ENCODE measurements around the gene SCRN1. TPM values are rescaled to one million over a fixed set of nuclear protein-coding genes. Genes with fewer than 3 reads are reported as not detected.

The SCRN1 gene
- total and polyA plus RNA-seq, 2 experiments from 2014 or later = 47.1 to 73.5 TPM

DNA sequence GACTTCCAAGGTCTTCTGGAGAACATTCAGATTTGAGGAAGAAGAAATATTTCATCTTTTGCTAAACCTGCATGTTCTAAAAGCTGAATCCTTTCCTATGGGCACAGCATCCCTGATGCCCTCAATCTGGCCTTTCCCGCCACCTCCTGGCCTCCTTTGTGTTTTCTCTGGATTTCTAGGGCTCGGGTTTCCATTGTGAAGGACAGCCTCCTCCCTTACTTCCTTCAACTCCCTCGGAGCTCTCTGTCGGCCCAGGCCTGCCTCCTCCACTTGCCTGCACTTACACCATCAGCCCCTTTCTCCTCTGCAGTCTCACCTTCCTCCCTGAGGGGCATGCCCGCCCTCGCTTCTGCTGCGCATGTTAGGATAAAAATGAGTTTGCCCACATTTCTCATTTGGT lies 107.9 kb downstream of the SCRN1 start:
- H3K4me1 ChIP-seq (ENCODE audit: insufficient read depth) = peaks cover 4% of the 10 kb centered on the region
- H3K79me2 ChIP-seq = no peaks in the 10 kb centered on the region
- TF ChIP-seq EZH2phosphoT487 (IDR thresholded peaks at IDR 0.05; ENCODE audit: low read depth, severe bottlenecking, unreplicated experiment) = no peak
- TF ChIP-seq, protein P1, sequence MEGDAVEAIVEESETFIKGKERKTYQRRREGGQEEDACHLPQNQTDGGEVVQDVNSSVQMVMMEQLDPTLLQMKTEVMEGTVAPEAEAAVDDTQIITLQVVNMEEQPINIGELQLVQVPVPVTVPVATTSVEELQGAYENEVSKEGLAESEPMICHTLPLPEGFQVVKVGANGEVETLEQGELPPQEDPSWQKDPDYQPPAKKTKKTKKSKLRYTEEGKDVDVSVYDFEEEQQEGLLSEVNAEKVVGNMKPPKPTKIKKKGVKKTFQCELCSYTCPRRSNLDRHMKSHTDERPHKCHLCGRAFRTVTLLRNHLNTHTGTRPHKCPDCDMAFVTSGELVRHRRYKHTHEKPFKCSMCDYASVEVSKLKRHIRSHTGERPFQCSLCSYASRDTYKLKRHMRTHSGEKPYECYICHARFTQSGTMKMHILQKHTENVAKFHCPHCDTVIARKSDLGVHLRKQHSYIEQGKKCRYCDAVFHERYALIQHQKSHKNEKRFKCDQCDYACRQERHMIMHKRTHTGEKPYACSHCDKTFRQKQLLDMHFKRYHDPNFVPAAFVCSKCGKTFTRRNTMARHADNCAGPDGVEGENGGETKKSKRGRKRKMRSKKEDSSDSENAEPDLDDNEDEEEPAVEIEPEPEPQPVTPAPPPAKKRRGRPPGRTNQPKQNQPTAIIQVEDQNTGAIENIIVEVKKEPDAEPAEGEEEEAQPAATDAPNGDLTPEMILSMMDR (IDR thresholded peaks at IDR 0.05; ENCODE audit: poor library complexity) = no peak
- TF ChIP-seq EZH2 (IDR thresholded peaks at IDR 0.05; ENCODE audit: borderline replicate concordance) = no peak
- 68% methylated on average over 7 of the region's 7 CpGs for WGBS (ENCODE audit: low lambda C conversion rate, missing lambda C conversion rate)
- no peak overlapping the region for H3K4me3 ChIP-seq
- H4K20me1 ChIP-seq (ENCODE audit: insufficient read depth, poor library complexity, severe bottlenecking) = no peaks in the 10 kb centered on the region
- H2AFZ ChIP-seq = no peak overlapping the region
- H3K27ac ChIP-seq = no peak overlapping the region
- H3K9me2 ChIP-seq (replicated peaks; ENCODE audit: insufficient read depth) = no peaks in the 10 kb centered on the region
- no peaks in the 10 kb centered on the region for H3K9me3 ChIP-seq (ENCODE audit: low read depth)
- H3K27me3 ChIP-seq = no peaks in the 10 kb centered on the region
- no peaks in the 10 kb centered on the region for H3K36me3 ChIP-seq (replicated peaks; ENCODE audit: insufficient read depth, low read depth)
- H3K4me2 ChIP-seq = no peak overlapping the region
- no peak for DNase-seq (ENCODE audit: low spot score)

DNA sequence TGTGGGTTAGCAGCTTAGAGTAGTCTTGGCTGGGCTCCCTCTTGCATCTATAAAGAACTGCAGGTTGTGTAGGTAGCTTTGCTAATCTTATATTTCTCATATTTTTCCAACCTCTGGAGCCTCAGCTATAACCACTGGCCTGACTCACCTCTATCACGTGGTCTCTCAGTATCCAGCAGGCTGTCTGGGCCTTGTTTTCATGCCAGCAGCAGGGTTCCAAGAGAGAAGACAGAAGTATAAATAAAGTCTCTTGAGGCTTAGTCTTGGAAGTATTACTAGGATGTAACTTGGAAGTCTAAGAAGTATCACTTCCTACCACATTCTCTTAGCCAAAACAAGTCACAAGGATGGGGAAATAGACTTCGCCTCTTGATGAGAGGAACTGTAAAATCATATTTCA lies 110.0 kb downstream of the SCRN1 start:
- peaks cover 4% of the 10 kb centered on the region for H3K4me1 ChIP-seq (ENCODE audit: insufficient read depth)
- no peak for DNase-seq (ENCODE audit: low spot score)
- H3K79me2 ChIP-seq = no peaks in the 10 kb centered on the region
- H3K9me2 ChIP-seq (replicated peaks; ENCODE audit: insufficient read depth) = no peaks in the 10 kb centered on the region
- WGBS (ENCODE audit: low lambda C conversion rate, missing lambda C conversion rate) = 85% methylated on average over 2 of the region's 2 CpGs
- TF ChIP-seq EZH2 (IDR thresholded peaks at IDR 0.05; ENCODE audit: borderline replicate concordance) (no peak), EZH2phosphoT487 (IDR thresholded peaks at IDR 0.05; ENCODE audit: low read depth, severe bottlenecking, unreplicated experiment) (no peak)
- TF ChIP-seq, protein P1 (IDR thresholded peaks at IDR 0.05; ENCODE audit: poor library complexity) = no peak
- H4K20me1 ChIP-seq (ENCODE audit: insufficient read depth, poor library complexity, severe bottlenecking) = no peaks in the 10 kb centered on the region
- no peaks in the 10 kb centered on the region for H3K9me3 ChIP-seq (ENCODE audit: low read depth)
- no peak overlapping the region for H3K4me3 ChIP-seq
- no peaks in the 10 kb centered on the region for H3K27me3 ChIP-seq
- no peaks in the 10 kb centered on the region for H3K36me3 ChIP-seq (replicated peaks; ENCODE audit: insufficient read depth, low read depth)
- no peak overlapping the region for H3K4me2 ChIP-seq
- H3K27ac ChIP-seq = no peak overlapping the region
- no peak overlapping the region for H2AFZ ChIP-seq

DNA sequence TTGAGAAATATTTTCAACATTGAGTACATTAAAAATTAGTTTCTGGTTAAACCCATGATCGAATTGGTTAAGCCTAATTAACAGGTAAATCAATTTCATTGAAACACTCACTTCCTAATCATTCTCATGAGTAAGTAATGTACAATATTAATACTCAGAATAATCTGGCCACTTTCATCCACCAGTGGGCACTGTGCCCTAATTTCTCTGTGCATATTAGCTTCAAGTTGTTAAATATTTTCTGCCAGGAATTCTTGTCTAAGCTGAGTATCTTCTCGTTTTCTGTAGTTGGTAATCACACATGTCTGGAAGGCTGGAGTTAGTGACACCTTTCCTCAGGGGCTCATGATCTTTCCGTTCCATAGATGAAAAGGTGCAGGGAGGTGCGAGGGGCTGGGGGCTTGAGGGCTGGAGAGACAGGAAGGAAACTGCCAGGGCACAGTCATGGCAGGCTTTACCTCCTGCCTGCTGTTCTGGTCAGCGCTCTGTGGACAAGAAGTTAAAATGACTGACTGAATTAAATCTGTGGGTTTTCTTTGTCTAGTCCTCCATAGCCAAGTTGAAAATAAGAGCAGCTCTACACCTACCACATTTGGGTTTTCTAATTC lies 111.4 kb downstream of the SCRN1 start:
- TF ChIP-seq, protein P1 (IDR thresholded peaks at IDR 0.05; ENCODE audit: poor library complexity) = peak; percentile 59
- no peak for TF ChIP-seq EZH2 (IDR thresholded peaks at IDR 0.05; ENCODE audit: borderline replicate concordance)
- no peaks in the 10 kb centered on the region for H3K36me3 ChIP-seq (replicated peaks; ENCODE audit: insufficient read depth, low read depth)
- no peaks in the 10 kb centered on the region for H3K9me2 ChIP-seq (replicated peaks; ENCODE audit: insufficient read depth)
- no peak overlapping the region for H2AFZ ChIP-seq
- H3K4me1 ChIP-seq (ENCODE audit: insufficient read depth) = no peaks in the 10 kb centered on the region
- H3K4me3 ChIP-seq = no peak overlapping the region
- H3K4me2 ChIP-seq = no peak overlapping the region
- H4K20me1 ChIP-seq (ENCODE audit: insufficient read depth, poor library complexity, severe bottlenecking) = no peaks in the 10 kb centered on the region
- H3K27ac ChIP-seq = no peak overlapping the region
- peak; percentile 35 for DNase-seq (ENCODE audit: low spot score)
- H3K79me2 ChIP-seq = no peaks in the 10 kb centered on the region
- no peaks in the 10 kb centered on the region for H3K9me3 ChIP-seq (ENCODE audit: low read depth)
- H3K27me3 ChIP-seq = no peaks in the 10 kb centered on the region
- 75% methylated on average over 5 of the region's 5 CpGs for WGBS (ENCODE audit: low lambda C conversion rate, missing lambda C conversion rate)

All from hepatocyte (in vitro differentiated cells).